Trophoblast cell (in vitro differentiated cells and primary cell): ENCODE measurements around the gene FEZF2.

ENCODE experiments used
- DNase-seq, 2 donors: peaks; one replicate each; pipeline ENCODE4 v3.0.0-alpha.2; 2016
- H2AFZ ChIP-seq: 2 replicates; pipeline ENCODE4 v1.6.1; 2013; ENCODE audit warnings: low read length, moderate library complexity, mild to moderate bottlenecking; ENCODE audit not compliant: insufficient read depth, poor library complexity
- H2AK5ac ChIP-seq: 2 replicates; pipeline ENCODE4 v1.6.1; 2013; ENCODE audit warnings: mild to moderate bottlenecking, low read length
- H2BK120ac ChIP-seq: 2 replicates; pipeline ENCODE4 v1.6.1; 2013; ENCODE audit warnings: low read length, mild to moderate bottlenecking, moderate library complexity; ENCODE audit not compliant: insufficient read depth, poor library complexity
- H2BK12ac ChIP-seq: 2 replicates; pipeline ENCODE4 v1.6.1; 2013; ENCODE audit warnings: mild to moderate bottlenecking, low read length, moderate library complexity
- H2BK5ac ChIP-seq: 2 replicates; pipeline ENCODE4 v1.6.1; 2013; ENCODE audit warnings: low read length, low read depth, moderate library complexity, mild to moderate bottlenecking; ENCODE audit not compliant: poor library complexity
- H3K14ac ChIP-seq: 2 replicates; pipeline ENCODE4 v1.6.1; 2013; ENCODE audit warnings: mild to moderate bottlenecking, low read length
- H3K18ac ChIP-seq: 2 replicates; pipeline ENCODE4 v1.6.1; 2013; ENCODE audit warnings: mild to moderate bottlenecking, low read length
- H3K23ac ChIP-seq: 2 replicates; pipeline ENCODE4 v1.6.1; 2013; ENCODE audit warnings: low read length
- H3K27ac ChIP-seq: 2 replicates; pipeline ENCODE4 v1.5.1; 2013; ENCODE audit warnings: low read depth, mild to moderate bottlenecking, inconsistent platforms, low read length, moderate library complexity
- H3K27me3 ChIP-seq: 2 replicates; pipeline ENCODE4 v1.6.1; 2013; ENCODE audit warnings: inconsistent platforms, mild to moderate bottlenecking, low read length, moderate library complexity; ENCODE audit not compliant: insufficient read depth
- H3K36me3 ChIP-seq, 2 experiments: 1 replicate in 1 of 2; 2 replicates in 1 of 2; pipeline ENCODE4 v1.6.1; 2013; ENCODE audit warnings: low read length in 2 of 2, mild to moderate bottlenecking in 2 of 2, moderate library complexity in 1 of 2; ENCODE audit not compliant: insufficient read depth in 2 of 2, control insufficient read depth in 1 of 2
- H3K4ac ChIP-seq: 2 replicates; pipeline ENCODE4 v1.6.1; 2013; ENCODE audit warnings: low read depth, mild to moderate bottlenecking, low read length, moderate library complexity
- H3K4me1 ChIP-seq, 2 experiments: 1 replicate in 1 of 2; 2 replicates in 1 of 2; pipeline ENCODE4 v1.6.1; 2013; ENCODE audit warnings: low read length in 2 of 2, mild to moderate bottlenecking in 2 of 2, moderate library complexity in 1 of 2; ENCODE audit not compliant: insufficient read depth in 2 of 2, control insufficient read depth in 1 of 2
- H3K4me2 ChIP-seq: 2 replicates; pipeline ENCODE4 v1.6.1; 2013; ENCODE audit warnings: inconsistent platforms, mild to moderate bottlenecking, low read length, moderate library complexity
- H3K4me3 ChIP-seq: 2 replicates; pipeline ENCODE4 v1.5.1; 2013; ENCODE audit warnings: mild to moderate bottlenecking, low read depth, low read length, inconsistent platforms
- H3K79me1 ChIP-seq: one replicate; pipeline ENCODE4 v1.6.1; 2013; ENCODE audit warnings: low read length
- H3K79me2 ChIP-seq: 2 replicates; pipeline ENCODE4 v1.6.1; 2013; ENCODE audit warnings: low read length, mild to moderate bottlenecking; ENCODE audit not compliant: control insufficient read depth, insufficient read depth, poor library complexity
- H3K9ac ChIP-seq: 2 replicates; pipeline ENCODE4 v1.6.1; 2013; ENCODE audit warnings: mild to moderate bottlenecking, low read length
- H3K9me3 ChIP-seq: 2 replicates; pipeline ENCODE4 v1.6.1; 2013; ENCODE audit warnings: low read depth, mild to moderate bottlenecking, control low read depth, inconsistent platforms, low read length; ENCODE audit not compliant: insufficient read depth
- H4K12ac ChIP-seq: 2 replicates; pipeline ENCODE4 v1.6.1; 2013; ENCODE audit warnings: low read depth, mild to moderate bottlenecking, low read length, moderate library complexity
- H4K8ac ChIP-seq: 2 replicates; pipeline ENCODE4 v1.6.1; 2013; ENCODE audit warnings: low read depth, mild to moderate bottlenecking, low read length, moderate library complexity
- H4K91ac ChIP-seq: one replicate; pipeline ENCODE4 v1.6.1; 2013; ENCODE audit warnings: low read depth, mild to moderate bottlenecking, low read length, moderate library complexity
- WGBS: extraction: QIAGEN DNeasy Blood & Tissue Kit; methylation state at CpG from one replicate; pipeline ENCODE4 v1.1.7; 2013; ENCODE audit warnings: missing lambda C conversion rate; ENCODE audit not compliant: insufficient read length, insufficient coverage; ENCODE audit errors: extremely low coverage; 5-methylcytosine and 5-hydroxymethylcytosine counted together

The FEZF2 gene

GRCh38 chr3:62332835-62333244, 40.5 kb downstream of the FEZF2 start:
- Histone ChIP-seq H2BK5ac (no peak overlapping the region), H3K27ac (no peak overlapping the region), H3K27me3 (no peaks in the 10 kb centered on the region), H4K12ac (no peak overlapping the region), H4K91ac (no peak overlapping the region), H3K79me2 (no peaks in the 10 kb centered on the region), H3K79me1 (no peaks in the 10 kb centered on the region), H4K8ac (no peak overlapping the region), H3K4ac (no peak overlapping the region), H3K9me3 (no peaks in the 10 kb centered on the region), H3K4me3 (no peak overlapping the region), H2AFZ (no peak overlapping the region), H3K4me1 (no peaks in the 10 kb centered on the region), H2AK5ac (no peak overlapping the region), H3K23ac (no peak overlapping the region), H3K9ac (no peak overlapping the region), H3K4me2 (no peak overlapping the region), H3K18ac (no peak overlapping the region), H3K14ac (no peak overlapping the region), H2BK12ac (no peak overlapping the region), H2BK120ac (no peak overlapping the region), H3K36me3 (no peaks in the 10 kb centered on the region)
- DNase-seq = peak; percentile 6 to 58
- WGBS = no CpG with 5 or more reads among the region's 2 CpGs

GRCh38 chr3:62332017-62332416, 41.3 kb downstream of the FEZF2 start:
- Histone ChIP-seq H4K8ac (no peak overlapping the region), H3K9ac (no peak overlapping the region), H2AFZ (no peak overlapping the region), H3K79me2 (no peaks in the 10 kb centered on the region), H2AK5ac (no peak overlapping the region), H3K27ac (no peak overlapping the region), H3K14ac (no peak overlapping the region), H3K27me3 (no peaks in the 10 kb centered on the region), H4K12ac (no peak overlapping the region), H4K91ac (no peak overlapping the region), H3K36me3 (no peaks in the 10 kb centered on the region), H3K23ac (no peak overlapping the region), H2BK12ac (no peak overlapping the region), H3K79me1 (no peaks in the 10 kb centered on the region), H3K4ac (no peak overlapping the region), H2BK5ac (no peak overlapping the region), H2BK120ac (no peak overlapping the region), H3K4me3 (no peak overlapping the region), H3K18ac (no peak overlapping the region), H3K9me3 (no peaks in the 10 kb centered on the region), H3K4me2 (no peak overlapping the region), H3K4me1 (no peaks in the 10 kb centered on the region)
- no peak for DNase-seq
- WGBS = no CpG with 5 or more reads among the region's 1 CpG

- H3K9me3 ChIP-seq = no peaks in the 10 kb centered on the region
Observed at GRCh38 chr3:62329971-62330370, 43.4 kb downstream of the FEZF2 start.

GRCh38 chr3:62325896-62326295, 47.5 kb downstream of the FEZF2 start:
- H3K18ac ChIP-seq = no peak overlapping the region
- no peaks in the 10 kb centered on the region for H3K79me2 ChIP-seq
- no peak overlapping the region for H3K9ac ChIP-seq
- no peak overlapping the region for H2AFZ ChIP-seq
- H2AK5ac ChIP-seq = no peak overlapping the region
- H3K27me3 ChIP-seq = no peaks in the 10 kb centered on the region
- H2BK120ac ChIP-seq = no peak overlapping the region
- H3K9me3 ChIP-seq = no peaks in the 10 kb centered on the region
- no peak overlapping the region for H3K4me3 ChIP-seq
- no peak overlapping the region for H2BK5ac ChIP-seq
- H3K14ac ChIP-seq = no peak overlapping the region
- H4K12ac ChIP-seq = no peak overlapping the region
- no peak overlapping the region for H3K4ac ChIP-seq
- H3K36me3 ChIP-seq = no peaks in the 10 kb centered on the region
- no peak overlapping the region for H2BK12ac ChIP-seq
- no peaks in the 10 kb centered on the region for H3K79me1 ChIP-seq
- H4K8ac ChIP-seq = no peak overlapping the region
- WGBS = no CpG with 5 or more reads among the region's 8 CpGs
- no peak overlapping the region for H3K23ac ChIP-seq
- DNase-seq = no peak
- no peak overlapping the region for H4K91ac ChIP-seq
- H3K4me2 ChIP-seq = no peak overlapping the region
- H3K27ac ChIP-seq = no peak overlapping the region
- no peaks in the 10 kb centered on the region for H3K4me1 ChIP-seq

More at GRCh38 chr3:62329971-62330370, 43.4 kb downstream of the FEZF2 start:
- Histone ChIP-seq H2AFZ (no peak overlapping the region), H3K36me3 (no peaks in the 10 kb centered on the region), H3K79me2 (no peaks in the 10 kb centered on the region), H3K4me2 (no peak overlapping the region), H4K12ac (no peak overlapping the region), H3K4ac (no peak overlapping the region), H3K14ac (no peak overlapping the region), H3K23ac (no peak overlapping the region), H4K91ac (no peak overlapping the region), H3K18ac (no peak overlapping the region), H2BK12ac (no peak overlapping the region), H2BK5ac (no peak overlapping the region), H3K27ac (no peak overlapping the region), H3K4me1 (no peaks in the 10 kb centered on the region), H4K8ac (no peak overlapping the region), H3K79me1 (no peaks in the 10 kb centered on the region), H2AK5ac (no peak overlapping the region), H3K9ac (no peak overlapping the region), H3K4me3 (no peak overlapping the region), H2BK120ac (no peak overlapping the region), H3K27me3 (no peaks in the 10 kb centered on the region)
- DNase-seq = peak in 1 of 2 donors; percentile 6
- no CpG with 5 or more reads among the region's 5 CpGs for WGBS
